AML-193 (cell line): ENCODE results near the gene KCNIP2.

Experiments
- DNase-seq, 2 experiments: peaks; one replicate each; lab custom pipeline; 2025; lab: John Stamatoyannopoulos, UW

Gene KCNIP2

GRCh38 chr10:101843032-101844021 is at the start of gene KCNIP2:
KCNIP2 (minus strand) TSS chr10:101843800; CDS start chr10:101843568, 232 bp downstream.
- DNase-seq: peak; percentile 23 to 37

DNA sequence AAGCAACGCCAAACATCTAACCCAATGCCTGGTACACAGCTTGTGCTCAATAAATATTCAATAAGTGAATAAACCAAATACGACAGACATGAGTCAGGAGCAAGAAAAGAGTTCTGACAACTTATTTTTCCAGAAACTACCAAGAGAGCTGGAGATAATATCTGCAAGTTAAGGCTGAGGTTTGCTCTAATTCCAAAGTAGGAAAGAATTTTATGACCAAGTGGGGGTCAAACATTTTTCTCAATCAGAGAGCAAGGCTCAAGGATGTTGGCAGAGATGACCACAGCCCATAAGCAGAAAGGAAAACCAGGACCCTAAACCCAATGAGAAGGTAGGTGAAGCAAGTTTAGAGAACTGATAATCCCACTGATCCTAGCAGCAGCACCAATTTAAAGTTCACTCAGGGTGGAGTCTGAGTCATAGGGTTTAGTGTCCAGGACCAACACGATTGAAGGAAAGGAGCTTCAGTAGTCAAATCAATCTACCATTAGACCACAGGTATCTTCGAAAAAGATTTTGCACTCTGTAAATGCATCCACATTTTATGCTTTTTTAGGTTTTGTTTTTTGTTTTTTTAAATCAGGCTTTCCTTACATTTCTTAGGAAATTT is 49.3 kb upstream of the KCNIP2 start:
- DNase-seq: no peak

GRCh38 chr10:101889256-101890210 is 45.9 kb upstream of the KCNIP2 start:
- peak; percentile 66 to 73 for DNase-seq

DNA sequence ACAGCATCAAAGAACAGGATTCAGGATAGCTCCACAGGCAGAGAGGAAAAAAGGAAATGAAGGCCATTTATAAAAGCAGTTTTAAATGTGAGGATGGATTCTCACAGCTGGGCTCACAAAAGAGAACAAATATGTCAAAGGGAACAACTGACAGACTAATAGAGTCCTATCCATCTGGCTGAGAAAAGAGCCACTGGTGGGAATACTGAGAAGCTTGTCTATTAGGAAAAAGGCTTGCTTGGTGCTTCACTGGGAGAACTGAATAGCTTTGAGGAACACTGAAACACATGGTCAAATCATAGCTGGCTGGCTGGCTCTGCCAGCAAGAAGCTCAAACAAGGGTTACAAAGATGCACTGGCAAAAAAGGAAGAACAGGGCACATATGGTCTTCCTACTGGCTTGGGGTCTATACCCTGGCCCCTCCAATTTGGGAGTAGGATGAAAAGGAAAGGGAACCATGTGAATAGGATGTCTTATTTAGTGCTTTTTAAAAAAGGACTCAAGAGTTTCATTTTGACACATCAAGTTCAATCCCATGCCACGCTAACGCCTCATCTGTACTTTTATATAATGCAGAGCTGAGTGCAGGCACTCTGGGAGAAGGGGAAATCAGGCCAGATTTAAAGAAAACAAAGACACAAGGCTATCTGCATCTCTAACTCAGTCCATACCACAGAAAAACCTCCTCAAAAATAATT is 44.8 kb upstream of the KCNIP2 start:
- DNase-seq: no peak

GRCh38 chr10:101887775-101888174 is 44.2 kb upstream of the KCNIP2 start:
- no peak for DNase-seq

DNA sequence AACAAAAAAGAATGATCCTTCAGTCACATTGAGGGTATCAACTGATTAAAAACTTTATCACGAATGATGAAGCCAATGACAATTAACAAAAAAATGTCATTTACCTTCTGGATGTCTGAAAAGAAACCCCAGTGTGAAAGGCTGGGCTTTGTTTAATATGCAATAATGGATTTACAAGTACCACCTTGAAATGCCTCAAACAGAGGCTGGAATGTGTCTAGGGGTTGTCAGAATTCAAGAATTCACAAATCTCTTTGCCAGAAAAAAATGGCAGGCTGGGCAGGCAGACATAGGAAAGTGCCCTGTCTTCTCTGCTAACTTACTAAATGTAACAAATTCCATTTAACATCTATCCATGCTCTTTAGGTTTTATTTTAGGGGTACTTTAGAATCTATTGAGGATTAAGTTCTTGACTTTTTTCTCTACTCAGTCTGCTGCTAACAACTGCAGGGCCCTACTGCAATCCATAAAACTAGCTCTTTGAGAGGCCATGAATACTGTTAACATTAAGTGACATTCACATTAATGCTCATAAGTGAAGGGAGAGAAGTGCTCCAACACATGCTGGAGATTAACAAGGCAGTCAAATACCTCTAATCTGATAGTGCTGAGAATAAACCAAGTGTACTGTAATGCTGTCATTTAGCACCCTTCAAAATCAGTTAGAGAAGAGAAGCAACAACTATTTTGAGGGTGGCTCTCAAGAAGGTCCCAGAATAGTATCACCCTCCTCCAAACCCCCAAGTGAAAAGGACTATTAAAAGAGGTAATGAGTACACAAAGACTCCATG is 43.1 kb upstream of the KCNIP2 start:
- no peak for DNase-seq

DNA sequence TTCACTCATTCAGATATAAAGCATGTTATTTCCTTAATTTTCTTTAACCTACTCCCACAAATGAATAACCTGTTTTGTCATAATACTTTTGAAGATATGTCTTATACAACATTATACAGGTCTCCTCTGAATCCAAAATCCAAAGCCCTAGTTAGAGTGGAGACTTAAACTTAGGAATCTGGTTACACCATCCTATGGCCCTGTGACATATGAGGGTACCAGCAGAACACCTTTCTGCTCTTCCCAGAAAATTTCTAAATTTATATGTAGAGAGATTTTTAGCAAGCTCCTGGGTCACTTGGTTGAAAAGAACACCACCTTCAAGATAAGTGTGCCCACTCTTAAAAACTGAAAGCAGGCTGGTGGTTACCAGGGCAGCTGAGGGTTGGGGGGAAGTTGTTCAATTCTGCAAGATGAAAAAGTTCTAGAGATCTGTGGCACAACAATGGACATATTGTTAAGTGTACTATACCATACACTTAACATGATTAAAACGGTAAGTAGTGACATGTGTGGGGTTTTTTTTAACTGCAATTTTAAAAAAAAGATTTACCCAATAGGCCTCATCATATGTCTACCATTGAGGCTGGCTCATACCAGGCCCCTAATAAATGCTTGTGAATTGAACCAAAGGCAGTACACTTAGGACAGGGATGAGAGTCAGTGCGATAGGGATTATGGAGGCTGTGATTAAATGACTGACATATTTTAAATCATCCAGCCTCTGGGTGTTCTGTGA is 37.6 kb upstream of the KCNIP2 start:
- DNase-seq: no peak

GRCh38 chr10:101880232-101880573 is 36.6 kb upstream of the KCNIP2 start:
- DNase-seq: no peak

- no peak for DNase-seq
Observed at GRCh38 chr10:101879456-101880231, 36.0 kb upstream of the KCNIP2 start.

GRCh38 chr10:101878869-101879268 is 35.3 kb upstream of the KCNIP2 start:
- no peak for DNase-seq

GRCh38 chr10:101875068-101875688 is 31.6 kb upstream of the KCNIP2 start:
- no peak for DNase-seq

GRCh38 chr10:101874252-101874651 is 30.7 kb upstream of the KCNIP2 start:
- DNase-seq: no peak

DNA sequence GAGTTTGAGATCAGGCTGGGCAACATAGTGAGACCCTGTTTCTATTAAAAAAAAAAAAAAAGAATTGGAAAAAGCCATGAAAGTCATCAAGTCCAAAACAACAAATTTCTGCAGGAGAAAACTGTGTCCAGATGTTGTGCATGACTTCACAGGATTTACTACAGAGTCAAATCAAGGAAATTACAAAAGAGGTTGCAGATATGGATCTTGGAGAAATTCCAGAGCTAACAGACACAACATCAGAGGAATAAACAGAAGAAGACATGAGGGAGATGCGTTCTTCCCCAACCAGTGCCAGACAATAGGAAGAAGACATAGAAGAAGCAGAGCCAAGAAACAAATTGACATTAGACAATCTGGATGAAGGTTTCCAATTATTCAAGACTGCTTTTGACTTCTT is 24.3 kb upstream of the KCNIP2 start:
- no peak for DNase-seq

GRCh38 chr10:101859530-101859929 is 15.9 kb upstream of the KCNIP2 start:
- no peak for DNase-seq

- DNase-seq: no peak
Observed at GRCh38 chr10:101858723-101859500, 15.3 kb upstream of the KCNIP2 start.

DNA sequence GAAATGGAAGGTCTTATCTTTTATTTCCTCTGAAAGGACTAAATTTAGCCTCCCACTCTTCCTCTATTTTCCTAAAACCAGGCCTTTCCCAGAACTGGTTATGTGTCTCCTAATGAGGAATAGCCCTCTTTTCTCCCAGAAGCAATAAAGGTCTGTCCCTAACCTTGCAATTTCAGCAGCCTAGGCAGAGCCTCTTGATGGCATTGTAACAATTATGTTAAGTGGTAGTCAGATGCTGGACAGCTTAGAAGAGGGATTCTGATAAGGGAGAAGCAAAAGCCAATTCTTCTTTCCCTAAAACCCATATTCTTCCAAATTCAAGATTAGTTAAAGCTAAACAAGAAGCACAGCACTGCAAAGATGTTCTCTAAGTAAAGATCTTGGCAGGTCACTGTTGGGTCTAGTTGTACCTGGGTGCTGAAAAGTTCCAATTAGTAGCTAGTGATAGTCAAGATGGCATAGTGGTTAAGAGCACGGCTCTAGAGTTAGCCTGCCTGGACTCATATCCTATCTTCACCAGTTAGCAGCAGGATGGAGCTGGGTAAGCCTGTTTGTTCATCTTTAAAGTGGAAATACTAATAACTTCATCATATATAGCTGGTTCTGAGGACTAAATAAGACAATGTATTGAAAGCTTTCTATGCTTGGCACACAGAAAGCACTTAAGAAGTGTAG is 14.3 kb upstream of the KCNIP2 start:
- no peak for DNase-seq

DNA sequence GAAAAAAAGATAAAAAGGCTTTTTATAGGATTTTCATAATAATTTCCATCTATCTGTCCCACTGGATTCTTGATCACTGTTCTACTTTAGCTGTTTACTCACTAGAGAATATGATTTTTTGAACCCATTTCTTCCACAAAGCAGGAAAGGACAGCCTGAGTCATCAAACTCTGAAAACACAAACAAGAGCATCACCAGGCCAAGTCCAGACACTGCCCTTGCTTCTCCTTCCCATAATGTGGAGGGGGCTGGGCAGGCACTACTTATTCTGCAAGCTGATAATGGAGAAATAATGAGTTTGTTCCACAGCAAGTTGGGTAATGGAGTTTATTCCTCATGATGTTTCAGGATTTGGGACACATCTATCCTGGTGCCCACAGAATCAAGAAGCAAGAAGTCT is 13.0 kb upstream of the KCNIP2 start:
- DNase-seq: no peak
